WTC11 (cell line): ENCODE measurements around the gene SHC3. TPM values are rescaled to one million over a fixed set of nuclear protein-coding genes. Genes with fewer than 3 reads are reported as not detected.

Experiments
- ATAC-seq: fragments of 200-7000 bp; cut with Tn5 transposase; 2 replicates; pipeline ENCODE4 v1.10.0; 2021; ENCODE audit warnings: mild to moderate bottlenecking, moderate library complexity
- CTCF ChIA-PET: fragments of 300-600 bp; sonication (Branson Sonifier 250); formaldehyde crosslinking; loops from one replicate; lab custom pipeline; 2021; ENCODE audit warnings: antibody characterized with exemption; lab: Charles Lee
- POLR2A ChIA-PET: fragments of 350-600 bp; sonication (Branson Sonifier 250); formaldehyde crosslinking; loops from one replicate; lab custom pipeline; 2021; ENCODE audit warnings: antibody characterized with exemption; lab: Charles Lee
- DNase-seq: peaks from one replicate; pipeline ENCODE4 v3.0.0; 2021; ENCODE audit warnings: low spot score
- H3K27ac Mint-ChIP-seq: 2 replicates; pipeline ENCODE4 v1.8.0; 2021; ENCODE audit warnings: mixed read lengths
- H3K27me3 Mint-ChIP-seq: 2 replicates; pipeline ENCODE4 v1.8.0; 2021; ENCODE audit warnings: low read depth, mild to moderate bottlenecking, moderate library complexity, mixed read lengths
- H3K36me3 Mint-ChIP-seq: 2 replicates; pipeline ENCODE4 v1.8.0; 2021; ENCODE audit warnings: mixed read lengths
- H3K4me1 Mint-ChIP-seq: 2 replicates; pipeline ENCODE4 v1.8.0; 2022; ENCODE audit warnings: mixed read lengths
- H3K4me3 Mint-ChIP-seq: 2 replicates; pipeline ENCODE4 v1.8.0; 2021; ENCODE audit warnings: mild to moderate bottlenecking, moderate library complexity, mixed read lengths
- H3K9me3 Mint-ChIP-seq: 2 replicates; pipeline ENCODE4 v1.8.0; 2021; ENCODE audit warnings: mixed read lengths
- E2F1 ChIP-seq: sonication (generic); formaldehyde crosslinking; IDR thresholded peaks from 2 replicates; pipeline ENCODE4 v1.8.0; 2022; ENCODE audit warnings: mild to moderate bottlenecking, missing genetic modification reagents
- E2F5 ChIP-seq: sonication (generic); formaldehyde crosslinking; IDR thresholded peaks from 2 replicates; pipeline ENCODE4 v1.8.1; 2022; ENCODE audit warnings: mild to moderate bottlenecking, moderate library complexity, missing genetic modification reagents
- ELF4 ChIP-seq: sonication (generic); formaldehyde crosslinking; IDR thresholded peaks from 2 replicates; pipeline ENCODE4 v1.8.1; 2022; ENCODE audit warnings: low read depth, mild to moderate bottlenecking, moderate library complexity, missing genetic modification reagents
- ESRRA ChIP-seq: sonication (generic); formaldehyde crosslinking; IDR thresholded peaks from 2 replicates; pipeline ENCODE4 v1.8.1; 2022; ENCODE audit warnings: mild to moderate bottlenecking, missing genetic modification reagents, borderline replicate concordance
- GABPB1 ChIP-seq: sonication (generic); formaldehyde crosslinking; IDR thresholded peaks from 2 replicates; pipeline ENCODE4 v1.8.1; 2023; ENCODE audit warnings: mild to moderate bottlenecking, missing genetic modification reagents
- GTF2I ChIP-seq: fragments of 250-450 bp; sonication (Bioruptor Pico); conservative IDR thresholded peaks from 2 replicates; pipeline ENCODE4 v1.4.0; 2021; ENCODE audit warnings: mild to moderate bottlenecking
- IRF2 ChIP-seq: sonication (generic); formaldehyde crosslinking; IDR thresholded peaks from 2 replicates; pipeline ENCODE4 v1.8.0; 2022; ENCODE audit warnings: low read depth, missing genetic modification reagents, borderline replicate concordance
- JUN ChIP-seq: sonication (generic); formaldehyde crosslinking; IDR thresholded peaks from 2 replicates; pipeline ENCODE4 v1.8.0; 2023; ENCODE audit warnings: mild to moderate bottlenecking, missing genetic modification reagents
- MAX ChIP-seq: sonication (generic); formaldehyde crosslinking; IDR thresholded peaks from 2 replicates; pipeline ENCODE4 v1.8.0; 2022; ENCODE audit warnings: mild to moderate bottlenecking, missing genetic modification reagents
- MXD4 ChIP-seq: fragments of 250-450 bp; sonication (Bioruptor Pico); IDR thresholded peaks from 2 replicates; pipeline ENCODE4 v1.8.0; 2021; ENCODE audit warnings: mild to moderate bottlenecking, moderate library complexity, borderline replicate concordance
- OVOL2 ChIP-seq: fragments of 250-450 bp; sonication (Bioruptor Pico); IDR thresholded peaks from 2 replicates; pipeline ENCODE4 v1.9.0; 2021; ENCODE audit warnings: mild to moderate bottlenecking, borderline replicate concordance
- PRRX2 ChIP-seq: fragments of 250-450 bp; sonication (Bioruptor Pico); IDR thresholded peaks from 2 replicates; pipeline ENCODE4 v1.8.0; 2021; ENCODE audit warnings: mild to moderate bottlenecking
- RORB ChIP-seq: fragments of 250-450 bp; sonication (Bioruptor Pico); IDR thresholded peaks from 2 replicates; pipeline ENCODE4 v1.9.0; 2021; ENCODE audit warnings: mild to moderate bottlenecking
- USF2 ChIP-seq: sonication (generic); formaldehyde crosslinking; IDR thresholded peaks from 2 replicates; pipeline ENCODE4 v1.8.1; 2023; ENCODE audit warnings: mild to moderate bottlenecking, missing genetic modification reagents, moderate library complexity
- ZNF219 ChIP-seq: sonication (generic); formaldehyde crosslinking; IDR thresholded peaks from 2 replicates; pipeline ENCODE4 v1.8.0; 2023; ENCODE audit warnings: missing genetic modification reagents, mild to moderate bottlenecking, borderline replicate concordance
- ZNF232 ChIP-seq: sonication (generic); formaldehyde crosslinking; IDR thresholded peaks from 2 replicates; pipeline ENCODE4 v1.8.0; 2022; ENCODE audit warnings: mild to moderate bottlenecking, missing genetic modification reagents
- ZNF396 ChIP-seq: fragments of 250-450 bp; sonication (Bioruptor Pico); IDR thresholded peaks from 2 replicates; pipeline ENCODE4 v1.8.0; 2021; ENCODE audit warnings: mild to moderate bottlenecking, moderate library complexity, borderline replicate concordance
- total RNA-seq: library from RNA; stranded (reverse); gene quantifications from 3 replicates; pipeline ENCODE4 v1.2.3, GENCODE V29; 2021
- TF ChIP-seq, protein P1 (sequence below): sonication (generic); formaldehyde crosslinking; IDR thresholded peaks from 2 replicates; pipeline ENCODE4 v1.8.1; 2022; ENCODE audit warnings: low read depth, missing genetic modification reagents, borderline replicate concordance
- TF ChIP-seq, protein P2 (sequence below): sonication (generic); formaldehyde crosslinking; IDR thresholded peaks from 2 replicates; pipeline ENCODE4 v1.8.1; 2023; ENCODE audit warnings: mild to moderate bottlenecking, missing genetic modification reagents
- TF ChIP-seq, protein P3 (sequence below): fragments of 250-450 bp; sonication (Bioruptor Pico); IDR thresholded peaks from 2 replicates; pipeline ENCODE4 v1.8.0; 2021; ENCODE audit warnings: mild to moderate bottlenecking
- TF ChIP-seq, protein P4 (sequence below): sonication (generic); formaldehyde crosslinking; IDR thresholded peaks from 2 replicates; pipeline ENCODE4 v1.8.0; 2022; ENCODE audit warnings: missing genetic modification reagents
- TF ChIP-seq, protein P5 (sequence below): sonication (generic); formaldehyde crosslinking; IDR thresholded peaks from 2 replicates; pipeline ENCODE4 v1.8.1; 2023; ENCODE audit warnings: mild to moderate bottlenecking, moderate library complexity, missing genetic modification reagents

Gene SHC3
- total RNA-seq, 1 experiment from 2014 or later = 4.9 TPM

DNA sequence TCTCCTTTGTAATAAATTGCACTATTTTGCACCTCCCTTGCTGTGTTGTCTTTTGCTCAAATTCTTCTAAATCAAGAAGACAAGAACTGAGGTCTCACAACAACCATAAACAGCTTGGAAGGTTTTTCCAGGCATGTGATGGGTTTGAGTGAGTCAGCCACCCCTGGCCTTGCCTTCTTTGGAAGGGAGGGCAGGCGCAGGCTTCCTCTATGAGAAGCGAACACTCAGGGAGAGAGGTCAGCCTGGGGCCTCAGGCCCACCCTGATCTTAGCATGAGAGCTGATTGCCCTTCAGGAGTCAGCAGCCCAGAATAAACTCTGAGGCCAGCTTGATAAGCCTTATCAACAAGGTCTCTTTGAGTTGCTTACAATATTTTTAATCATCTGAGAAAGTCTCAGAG lies 155.7 kb downstream of the SHC3 start:
- no peak for TF ChIP-seq MAX
- no peak for TF ChIP-seq GTF2I
- no peak for TF ChIP-seq RORB (CRISPR knock-in tag)
- TF ChIP-seq, protein P1, sequence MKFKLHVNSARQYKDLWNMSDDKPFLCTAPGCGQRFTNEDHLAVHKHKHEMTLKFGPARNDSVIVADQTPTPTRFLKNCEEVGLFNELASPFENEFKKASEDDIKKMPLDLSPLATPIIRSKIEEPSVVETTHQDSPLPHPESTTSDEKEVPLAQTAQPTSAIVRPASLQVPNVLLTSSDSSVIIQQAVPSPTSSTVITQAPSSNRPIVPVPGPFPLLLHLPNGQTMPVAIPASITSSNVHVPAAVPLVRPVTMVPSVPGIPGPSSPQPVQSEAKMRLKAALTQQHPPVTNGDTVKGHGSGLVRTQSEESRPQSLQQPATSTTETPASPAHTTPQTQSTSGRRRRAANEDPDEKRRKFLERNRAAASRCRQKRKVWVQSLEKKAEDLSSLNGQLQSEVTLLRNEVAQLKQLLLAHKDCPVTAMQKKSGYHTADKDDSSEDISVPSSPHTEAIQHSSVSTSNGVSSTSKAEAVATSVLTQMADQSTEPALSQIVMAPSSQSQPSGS (CRISPR knock-in tag) = no peak
- TF ChIP-seq PRRX2 = no peak
- no peak for TF ChIP-seq JUN (CRISPR knock-in tag)
- no peak for TF ChIP-seq E2F5 (CRISPR knock-in tag)
- TF ChIP-seq, protein P2, sequence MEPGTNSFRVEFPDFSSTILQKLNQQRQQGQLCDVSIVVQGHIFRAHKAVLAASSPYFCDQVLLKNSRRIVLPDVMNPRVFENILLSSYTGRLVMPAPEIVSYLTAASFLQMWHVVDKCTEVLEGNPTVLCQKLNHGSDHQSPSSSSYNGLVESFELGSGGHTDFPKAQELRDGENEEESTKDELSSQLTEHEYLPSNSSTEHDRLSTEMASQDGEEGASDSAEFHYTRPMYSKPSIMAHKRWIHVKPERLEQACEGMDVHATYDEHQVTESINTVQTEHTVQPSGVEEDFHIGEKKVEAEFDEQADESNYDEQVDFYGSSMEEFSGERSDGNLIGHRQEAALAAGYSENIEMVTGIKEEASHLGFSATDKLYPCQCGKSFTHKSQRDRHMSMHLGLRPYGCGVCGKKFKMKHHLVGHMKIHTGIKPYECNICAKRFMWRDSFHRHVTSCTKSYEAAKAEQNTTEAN (CRISPR knock-in tag) = no peak
- Mint-ChIP-seq H3K4me3 (no peak overlapping the region), H3K4me1 (peaks cover 19% of the 10 kb centered on the region), H3K9me3 (peaks cover 11% of the 10 kb centered on the region), H3K36me3 (peaks cover 13% of the 10 kb centered on the region), H3K27me3 (no peaks in the 10 kb centered on the region), H3K27ac (no peak overlapping the region)
- CTCF ChIA-PET = no interaction called here
- DNase-seq (no peak), ATAC-seq (no peak)
- POLR2A ChIA-PET = no interaction called here

DNA sequence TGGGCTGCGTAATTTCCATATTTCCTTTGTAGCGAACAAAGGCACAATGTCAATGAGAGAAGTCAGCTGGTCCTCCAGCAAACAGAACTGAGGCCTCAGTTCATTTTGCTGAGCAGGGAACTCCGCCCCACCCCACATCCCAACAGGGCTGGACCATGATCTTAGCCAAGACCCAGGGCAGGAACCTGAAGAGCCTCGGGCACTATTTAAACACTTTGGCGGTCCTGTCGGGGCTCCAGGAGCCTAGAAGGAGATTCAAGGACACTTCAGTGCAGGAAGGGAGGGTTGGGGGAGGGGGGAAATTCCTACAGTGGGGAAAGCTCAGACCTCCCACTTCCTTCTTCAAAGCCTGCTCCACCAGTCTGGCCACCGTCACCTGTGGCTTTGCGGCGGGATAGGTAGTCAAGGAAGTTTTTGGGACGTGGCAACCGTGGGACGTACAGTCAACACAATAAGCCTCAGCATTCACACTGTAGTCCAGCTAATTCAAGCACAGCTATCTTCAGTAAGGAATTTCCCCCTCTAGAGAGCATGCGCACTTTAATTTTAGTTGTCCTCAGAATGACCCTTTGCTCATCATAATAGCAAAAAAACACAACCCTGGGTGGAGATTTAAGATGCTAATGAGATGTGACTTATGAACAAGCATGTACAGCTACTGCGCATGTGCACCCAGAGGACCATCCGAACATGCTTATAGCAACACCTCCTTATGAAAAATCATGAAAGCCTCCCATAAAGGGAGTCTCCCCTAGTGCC lies 156.4 kb downstream of the SHC3 start:
- Mint-ChIP-seq H3K4me1 (peaks cover 19% of the 10 kb centered on the region), H3K27ac (no peak overlapping the region; the same call in 1 of the 2 replicates), H3K27me3 (no peaks in the 10 kb centered on the region), H3K4me3 (no peak overlapping the region), H3K9me3 (peaks cover 18% of the 10 kb centered on the region), H3K36me3 (peaks cover 19% of the 10 kb centered on the region)
- peak; percentile 69 for ATAC-seq
- DNase-seq = no peak
- ChIA-PET CTCF (no interaction called here), POLR2A (no interaction called here)
- TF ChIP-seq, protein P3, sequence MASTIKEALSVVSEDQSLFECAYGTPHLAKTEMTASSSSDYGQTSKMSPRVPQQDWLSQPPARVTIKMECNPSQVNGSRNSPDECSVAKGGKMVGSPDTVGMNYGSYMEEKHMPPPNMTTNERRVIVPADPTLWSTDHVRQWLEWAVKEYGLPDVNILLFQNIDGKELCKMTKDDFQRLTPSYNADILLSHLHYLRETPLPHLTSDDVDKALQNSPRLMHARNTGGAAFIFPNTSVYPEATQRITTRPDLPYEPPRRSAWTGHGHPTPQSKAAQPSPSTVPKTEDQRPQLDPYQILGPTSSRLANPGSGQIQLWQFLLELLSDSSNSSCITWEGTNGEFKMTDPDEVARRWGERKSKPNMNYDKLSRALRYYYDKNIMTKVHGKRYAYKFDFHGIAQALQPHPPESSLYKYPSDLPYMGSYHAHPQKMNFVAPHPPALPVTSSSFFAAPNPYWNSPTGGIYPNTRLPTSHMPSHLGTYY (CRISPR knock-in tag) = no peak
- TF ChIP-seq, protein P4, sequence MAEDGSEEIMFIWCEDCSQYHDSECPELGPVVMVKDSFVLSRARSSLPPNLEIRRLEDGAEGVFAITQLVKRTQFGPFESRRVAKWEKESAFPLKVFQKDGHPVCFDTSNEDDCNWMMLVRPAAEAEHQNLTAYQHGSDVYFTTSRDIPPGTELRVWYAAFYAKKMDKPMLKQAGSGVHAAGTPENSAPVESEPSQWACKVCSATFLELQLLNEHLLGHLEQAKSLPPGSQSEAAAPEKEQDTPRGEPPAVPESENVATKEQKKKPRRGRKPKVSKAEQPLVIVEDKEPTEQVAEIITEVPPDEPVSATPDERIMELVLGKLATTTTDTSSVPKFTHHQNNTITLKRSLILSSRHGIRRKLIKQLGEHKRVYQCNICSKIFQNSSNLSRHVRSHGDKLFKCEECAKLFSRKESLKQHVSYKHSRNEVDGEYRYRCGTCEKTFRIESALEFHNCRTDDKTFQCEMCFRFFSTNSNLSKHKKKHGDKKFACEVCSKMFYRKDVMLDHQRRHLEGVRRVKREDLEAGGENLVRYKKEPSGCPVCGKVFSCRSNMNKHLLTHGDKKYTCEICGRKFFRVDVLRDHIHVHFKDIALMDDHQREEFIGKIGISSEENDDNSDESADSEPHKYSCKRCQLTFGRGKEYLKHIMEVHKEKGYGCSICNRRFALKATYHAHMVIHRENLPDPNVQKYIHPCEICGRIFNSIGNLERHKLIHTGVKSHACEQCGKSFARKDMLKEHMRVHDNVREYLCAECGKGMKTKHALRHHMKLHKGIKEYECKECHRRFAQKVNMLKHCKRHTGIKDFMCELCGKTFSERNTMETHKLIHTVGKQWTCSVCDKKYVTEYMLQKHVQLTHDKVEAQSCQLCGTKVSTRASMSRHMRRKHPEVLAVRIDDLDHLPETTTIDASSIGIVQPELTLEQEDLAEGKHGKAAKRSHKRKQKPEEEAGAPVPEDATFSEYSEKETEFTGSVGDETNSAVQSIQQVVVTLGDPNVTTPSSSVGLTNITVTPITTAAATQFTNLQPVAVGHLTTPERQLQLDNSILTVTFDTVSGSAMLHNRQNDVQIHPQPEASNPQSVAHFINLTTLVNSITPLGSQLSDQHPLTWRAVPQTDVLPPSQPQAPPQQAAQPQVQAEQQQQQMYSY = no peak
- TF ChIP-seq IRF2 (CRISPR knock-in tag) (no peak), ZNF396 (CRISPR knock-in tag) (no peak), ZNF219 (CRISPR knock-in tag) (no peak), MXD4 (CRISPR knock-in tag) (no peak), ELF4 (CRISPR knock-in tag) (no peak), E2F1 (CRISPR knock-in tag) (no peak), JUN (CRISPR knock-in tag) (no peak), GABPB1 (CRISPR knock-in tag) (no peak), OVOL2 (CRISPR knock-in tag) (no peak), ZNF232 (no peak), USF2 (no peak), ESRRA (CRISPR knock-in tag) (no peak)
- TF ChIP-seq, protein P5, sequence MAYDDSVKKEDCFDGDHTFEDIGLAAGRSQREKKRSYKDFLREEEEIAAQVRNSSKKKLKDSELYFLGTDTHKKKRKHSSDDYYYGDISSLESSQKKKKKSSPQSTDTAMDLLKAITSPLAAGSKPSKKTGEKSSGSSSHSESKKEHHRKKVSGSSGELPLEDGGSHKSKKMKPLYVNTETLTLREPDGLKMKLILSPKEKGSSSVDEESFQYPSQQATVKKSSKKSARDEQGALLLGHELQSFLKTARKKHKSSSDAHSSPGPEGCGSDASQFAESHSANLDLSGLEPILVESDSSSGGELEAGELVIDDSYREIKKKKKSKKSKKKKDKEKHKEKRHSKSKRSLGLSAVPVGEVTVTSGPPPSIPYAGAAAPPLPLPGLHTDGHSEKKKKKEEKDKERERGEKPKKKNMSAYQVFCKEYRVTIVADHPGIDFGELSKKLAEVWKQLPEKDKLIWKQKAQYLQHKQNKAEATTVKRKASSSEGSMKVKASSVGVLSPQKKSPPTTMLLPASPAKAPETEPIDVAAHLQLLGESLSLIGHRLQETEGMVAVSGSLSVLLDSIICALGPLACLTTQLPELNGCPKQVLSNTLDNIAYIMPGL (CRISPR knock-in tag) = no peak
